ENCODE data around the gene MORN3.
"Not testable (repeated sequence)": the region's sequence is repeated elsewhere in the genome, so short reads cannot be mapped to it uniquely, and the experiment has no call there.

MORN3 gene

DNA sequence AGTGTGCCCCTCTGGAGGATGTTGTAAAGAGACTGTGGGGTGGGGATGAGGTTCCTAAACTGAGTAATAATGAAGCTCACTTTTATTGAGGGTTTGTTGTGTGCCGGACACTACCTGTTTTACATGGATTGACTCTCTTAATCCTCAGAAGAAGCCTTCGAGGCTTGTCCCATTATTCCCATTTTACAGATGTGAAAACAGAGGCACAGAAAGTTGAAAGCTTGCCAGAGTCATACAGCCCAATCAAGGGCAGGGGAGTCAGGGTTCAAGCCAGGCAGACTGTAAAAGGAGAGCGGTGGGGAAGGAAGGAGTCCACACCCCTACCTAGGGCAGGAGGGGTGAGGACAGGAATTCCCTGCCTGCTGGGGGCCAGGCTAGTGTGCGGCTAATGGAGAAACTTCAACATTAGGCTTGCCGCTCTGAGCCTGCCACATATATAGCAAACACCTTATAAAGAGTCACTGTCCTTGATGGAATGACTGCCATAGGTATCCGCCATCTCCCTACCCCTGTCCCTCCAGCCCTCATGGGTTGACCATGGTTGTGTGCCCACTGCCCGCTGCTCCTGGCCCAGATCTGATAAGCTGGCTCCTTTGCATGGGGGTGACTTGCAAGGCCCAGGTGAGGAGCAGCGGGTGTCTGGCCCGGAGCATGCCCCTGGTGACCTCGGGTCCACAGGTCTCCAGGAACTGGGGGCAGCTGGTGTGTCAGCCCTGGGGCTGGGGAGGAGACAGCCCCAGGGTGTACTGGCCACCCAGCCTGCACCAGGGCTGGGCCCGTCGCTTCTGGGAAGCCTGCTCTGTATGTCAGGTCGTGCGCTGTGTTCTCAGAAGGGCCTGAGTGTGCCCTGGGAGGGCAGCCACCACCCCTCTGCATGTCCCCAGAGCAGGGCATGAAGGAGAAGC, 30.9 kb downstream of the MORN3 start:
- no peak for DNase-seq (ENCODE audit: low spot score)

DNA sequence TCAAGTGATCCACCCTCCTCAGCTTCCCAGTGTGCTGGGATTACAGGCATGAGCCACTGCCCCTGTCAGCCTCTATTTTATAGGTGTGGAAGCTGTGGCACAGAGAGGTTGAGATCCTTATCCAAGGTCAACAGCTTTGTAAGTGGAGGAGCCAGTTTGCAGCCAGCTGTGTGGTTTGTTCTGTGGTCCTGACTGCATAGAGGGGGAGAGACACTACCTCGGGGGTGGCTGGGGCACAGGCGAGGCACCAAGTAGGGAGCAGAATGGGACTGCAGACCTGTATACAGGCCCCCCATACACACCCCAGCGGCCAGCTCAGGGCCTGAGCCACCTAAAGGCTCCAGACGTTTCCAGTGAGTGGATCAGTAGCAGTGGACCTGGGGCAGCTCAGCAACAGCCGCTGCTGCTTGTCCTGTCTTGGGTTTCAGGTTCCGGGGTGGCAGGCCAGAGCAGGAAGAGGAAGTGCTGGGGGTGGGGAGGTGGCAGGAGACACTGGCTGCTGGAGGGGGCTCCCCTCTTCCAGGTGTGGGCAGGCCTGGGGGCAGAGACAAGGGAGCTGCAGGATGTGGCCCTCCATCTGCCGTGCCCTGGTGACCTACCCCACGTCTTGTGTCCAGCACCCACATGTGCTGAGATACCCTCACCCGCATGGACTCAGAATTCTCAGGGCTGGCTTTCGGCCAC, 32.1 kb downstream of the MORN3 start:
- peak; percentile 51 for DNase-seq (ENCODE audit: low spot score)

DNA sequence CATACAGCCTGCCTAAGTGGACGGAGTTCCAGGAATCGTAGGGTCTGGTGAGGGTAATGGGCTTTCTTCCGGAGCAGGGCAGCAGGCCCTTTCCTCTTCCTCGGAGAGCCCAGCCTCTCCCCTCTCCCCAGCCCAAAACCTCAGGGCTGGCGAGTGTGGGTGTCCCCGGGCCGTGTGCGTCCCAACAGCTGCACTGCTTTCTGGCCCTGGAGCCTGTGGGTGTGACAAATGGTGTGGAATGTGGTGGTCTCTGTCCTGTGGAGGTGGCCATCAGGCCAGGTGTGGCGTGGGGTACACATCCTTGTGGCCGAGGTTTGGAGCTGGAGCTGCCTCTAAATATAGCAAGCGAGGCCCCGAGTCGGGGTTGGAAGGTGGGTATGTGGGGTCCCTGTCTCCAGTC, 34.6 kb downstream of the MORN3 start:
- no peak for DNase-seq (ENCODE audit: low spot score)

DNA sequence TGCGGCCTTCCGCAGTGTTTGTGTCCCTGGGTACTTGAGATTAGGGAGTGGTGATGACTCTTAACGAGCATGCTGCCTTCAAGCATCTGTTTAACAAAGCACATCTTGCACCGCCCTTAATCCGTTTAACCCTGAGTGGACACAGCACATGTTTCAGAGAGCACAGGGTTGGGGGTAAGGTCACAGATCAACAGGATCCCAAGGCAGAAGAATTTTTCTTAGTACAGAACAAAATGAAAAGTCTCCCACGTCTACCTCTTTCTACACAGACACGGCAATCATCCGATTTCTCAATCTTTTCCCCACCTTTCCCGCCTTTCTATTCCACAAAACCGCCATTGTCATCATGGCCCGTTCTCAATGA, 35.6 kb downstream of the MORN3 start:
- DNase-seq (ENCODE audit: low spot score): not testable (repeated sequence)

DNA sequence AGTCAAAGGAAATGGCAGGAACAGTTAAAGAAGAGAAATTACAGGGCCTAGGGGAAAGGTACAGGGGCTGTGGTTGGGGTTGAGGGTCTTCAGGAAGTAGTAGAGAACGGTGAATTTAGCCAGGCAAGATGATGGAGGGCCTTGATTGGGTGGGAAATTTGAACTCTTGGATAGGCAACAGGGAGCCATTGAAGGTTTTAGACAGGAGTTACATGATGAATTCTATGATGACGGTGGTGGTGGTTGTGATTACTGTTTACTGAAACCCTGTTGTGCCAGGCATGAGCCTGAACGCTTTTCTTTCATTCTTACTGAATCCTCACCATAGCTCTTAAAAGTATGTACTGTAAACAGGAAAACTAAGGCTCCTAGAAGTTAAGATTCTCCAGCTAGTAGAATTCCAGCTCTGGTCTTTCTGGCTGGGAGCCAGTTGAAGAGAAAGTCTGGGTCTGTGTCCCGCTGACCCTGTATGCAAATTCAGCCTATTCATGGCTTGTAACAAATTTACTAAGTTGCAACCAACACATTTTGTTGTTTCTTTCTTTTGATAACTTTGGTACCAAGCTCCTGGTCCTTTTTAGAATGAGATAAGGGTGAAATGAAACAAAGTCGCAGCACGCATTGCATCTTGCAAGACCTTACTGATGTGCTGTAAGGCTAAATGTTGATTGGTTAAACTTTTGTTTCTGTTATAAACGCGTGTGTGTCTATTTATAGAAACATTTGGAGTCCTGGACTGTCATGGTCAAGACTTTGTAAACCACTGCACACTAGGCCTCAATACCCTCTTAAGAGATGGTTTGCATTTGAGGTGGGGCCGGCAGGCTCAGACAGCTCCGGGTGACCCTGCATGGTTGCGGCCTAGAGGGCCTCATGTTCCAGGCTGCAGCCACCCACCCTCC, 37.1 kb downstream of the MORN3 start:
- DNase-seq (ENCODE audit: low spot score): no peak

DNA sequence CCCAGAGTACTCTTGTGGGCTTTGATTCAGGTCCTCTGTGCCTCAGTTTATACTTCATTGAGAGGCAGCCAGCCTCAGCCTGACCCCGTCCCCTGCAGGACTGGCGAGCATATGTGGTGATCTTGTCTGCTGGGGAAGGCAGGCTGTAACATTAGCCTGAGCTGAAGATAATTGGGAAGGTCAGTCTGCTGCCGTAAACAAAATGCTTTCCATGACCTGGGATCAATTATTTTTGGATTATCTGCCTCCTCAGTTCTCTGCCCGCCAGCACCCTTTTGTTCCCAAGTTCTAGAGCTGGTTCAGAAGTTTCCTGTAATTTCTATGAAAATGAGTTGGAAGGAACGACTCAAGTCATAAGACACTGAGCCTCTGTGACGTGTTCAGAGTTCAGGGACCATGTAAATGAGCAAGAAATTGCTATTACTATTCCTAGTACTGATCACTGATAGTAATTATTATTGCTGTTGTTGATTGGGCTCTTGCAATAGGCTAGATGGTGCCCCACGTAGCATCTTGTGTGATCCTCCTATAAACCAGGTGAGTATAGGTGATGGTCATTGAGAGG, 38.6 kb downstream of the MORN3 start:
- DNase-seq (ENCODE audit: low spot score): no peak

DNA sequence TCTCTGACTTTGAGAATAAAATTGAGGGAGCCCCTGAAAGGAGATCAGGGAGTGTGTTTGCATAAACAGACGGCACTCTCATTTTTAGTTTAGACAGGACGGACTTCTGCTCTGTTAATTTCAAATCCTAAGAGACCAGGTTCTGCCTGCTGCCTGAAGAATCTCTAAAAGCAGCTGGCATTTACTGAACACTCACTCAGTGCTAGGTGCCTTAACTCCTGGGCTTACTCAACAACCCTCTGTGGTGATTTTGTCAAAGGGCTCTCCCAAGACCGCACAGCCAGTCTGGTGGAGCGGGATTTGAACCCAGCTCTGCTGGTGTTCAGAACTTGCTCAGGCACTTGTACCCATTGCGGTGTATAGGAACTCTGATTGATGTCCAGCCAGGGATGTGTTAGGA, 40.9 kb downstream of the MORN3 start:
- DNase-seq (ENCODE audit: low spot score): peak; percentile 52

DNA sequence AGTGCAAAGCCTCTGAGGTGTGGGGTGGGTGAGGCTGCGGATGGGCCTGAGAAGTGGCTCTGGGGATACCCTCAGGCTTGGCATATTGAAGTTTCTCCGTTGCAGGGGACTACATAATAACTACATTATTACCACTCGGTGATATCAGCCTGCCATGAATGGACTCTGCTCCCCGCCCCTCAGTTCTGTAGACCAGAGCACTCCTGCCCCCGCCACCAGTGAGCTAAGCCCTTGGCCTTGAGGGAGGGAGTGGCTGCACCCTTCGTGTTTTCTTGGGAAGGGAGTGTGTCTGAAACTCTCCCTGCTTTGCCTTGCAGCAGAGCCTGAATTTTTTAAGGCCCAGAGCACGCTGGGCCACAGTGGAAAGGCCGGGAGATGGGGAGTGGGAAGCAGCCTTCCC, 41.4 kb downstream of the MORN3 start:
- DNase-seq (ENCODE audit: low spot score): peak; percentile 43

DNA sequence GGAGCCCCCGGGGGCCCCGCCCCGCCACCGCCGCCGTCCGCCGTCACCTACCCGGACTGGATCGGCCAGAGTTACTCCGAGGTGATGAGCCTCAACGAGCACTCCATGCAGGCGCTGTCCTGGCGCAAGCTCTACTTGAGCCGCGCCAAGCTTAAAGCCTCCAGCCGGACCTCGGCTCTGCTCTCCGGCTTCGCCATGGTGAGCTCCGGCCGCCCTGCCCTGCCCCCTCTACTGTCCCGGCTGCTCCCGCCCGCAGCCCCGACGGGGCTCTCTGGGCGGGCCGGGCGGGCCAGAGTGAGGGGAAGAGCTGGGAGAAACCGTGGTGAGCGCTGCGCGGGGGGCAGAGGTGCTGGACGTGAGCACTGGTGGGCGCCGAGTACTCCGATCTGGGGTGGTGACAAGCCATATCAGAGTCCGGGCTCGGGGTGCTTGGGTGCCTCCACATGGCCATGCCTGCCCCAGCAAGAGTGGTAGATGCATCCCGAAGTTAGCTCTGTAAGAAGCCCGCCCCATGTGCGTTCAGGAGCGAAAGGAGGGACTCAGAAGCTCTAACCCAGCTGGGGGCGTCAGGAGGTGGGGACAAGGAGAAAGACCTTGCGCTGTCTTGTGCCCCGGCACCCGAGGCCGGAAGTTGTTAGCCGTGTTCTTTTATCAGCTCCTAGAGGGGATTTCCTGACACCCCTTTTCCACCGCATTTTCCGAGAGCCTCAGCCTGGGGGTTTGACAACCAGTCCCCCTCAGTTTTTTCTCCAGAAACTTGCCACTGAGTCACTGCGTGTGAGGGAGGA, 42.4 kb downstream of the MORN3 start:
- DNase-seq (ENCODE audit: low spot score): peak; percentile 89

DNA sequence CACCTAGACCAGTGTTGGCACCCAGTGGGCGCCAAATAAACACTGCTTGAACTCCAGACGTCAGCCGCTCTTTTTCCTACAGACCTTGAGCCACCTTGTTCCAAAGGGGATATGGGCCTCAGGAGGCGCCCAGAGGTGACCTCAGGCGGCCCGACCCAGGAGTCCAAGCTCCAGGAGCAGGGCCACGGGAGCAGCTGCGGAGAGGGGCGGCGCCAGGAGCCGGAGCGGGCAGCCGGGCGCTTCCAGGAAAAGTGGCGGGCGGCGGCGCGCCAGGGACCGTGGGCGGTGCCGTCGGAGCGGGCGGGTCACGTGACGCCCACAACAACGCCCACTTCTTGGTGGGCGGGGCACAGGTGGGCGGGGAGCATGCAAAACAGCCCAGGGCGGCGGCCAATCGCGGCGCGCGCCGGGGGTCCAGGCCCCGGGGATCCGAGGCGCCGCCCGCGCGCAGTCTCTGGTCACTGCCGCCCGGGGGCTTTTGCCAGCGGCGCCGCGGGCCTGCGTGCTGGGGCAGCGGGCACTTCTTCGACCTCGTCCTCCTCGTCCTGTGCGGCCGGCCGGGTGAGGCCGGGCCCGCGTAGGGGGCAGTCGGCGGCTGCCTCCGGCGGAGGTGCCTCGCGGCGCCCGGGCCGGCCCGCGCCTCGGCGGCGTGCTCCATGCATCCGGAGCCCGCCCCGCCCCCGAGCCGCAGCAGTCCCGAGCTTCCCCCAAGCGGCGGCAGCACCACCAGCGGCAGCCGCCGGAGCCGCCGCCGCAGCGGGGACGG, 43.2 kb downstream of the MORN3 start, which contains the start of gene ORAI1:
Gene ORAI1, plus strand, starts transcription at position 444 of the 766 bp plus-strand sequence.
- peak; percentile 94 for DNase-seq (ENCODE audit: low spot score)

DNA sequence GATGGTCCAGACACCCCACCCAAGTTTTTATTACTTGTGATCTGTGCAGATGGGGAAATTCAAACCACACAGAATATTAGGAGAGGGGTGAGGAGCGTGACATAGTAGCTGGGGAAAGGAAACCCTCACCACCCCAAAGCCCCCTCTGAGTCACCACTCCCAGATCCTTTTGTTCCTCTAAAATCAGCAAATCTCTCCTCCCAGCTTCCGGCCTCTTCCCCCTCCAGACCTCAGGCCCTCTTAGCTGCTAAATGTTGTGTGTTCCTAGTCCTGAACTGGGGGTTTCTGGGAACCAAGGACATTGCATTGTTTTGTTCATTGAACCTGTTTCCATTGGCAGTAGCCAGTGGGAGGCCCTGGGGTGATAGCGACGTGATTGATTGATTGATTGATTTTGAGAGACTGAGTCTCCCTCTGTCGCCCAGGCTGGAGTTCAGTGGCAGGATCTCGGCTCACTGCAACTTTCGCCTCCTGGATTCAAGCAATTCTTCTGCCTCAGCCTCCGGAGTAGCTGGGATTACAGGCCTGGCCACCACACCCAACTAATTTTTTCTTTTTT, 49.0 kb downstream of the MORN3 start:
- no peak for DNase-seq (ENCODE audit: low spot score)

DNA sequence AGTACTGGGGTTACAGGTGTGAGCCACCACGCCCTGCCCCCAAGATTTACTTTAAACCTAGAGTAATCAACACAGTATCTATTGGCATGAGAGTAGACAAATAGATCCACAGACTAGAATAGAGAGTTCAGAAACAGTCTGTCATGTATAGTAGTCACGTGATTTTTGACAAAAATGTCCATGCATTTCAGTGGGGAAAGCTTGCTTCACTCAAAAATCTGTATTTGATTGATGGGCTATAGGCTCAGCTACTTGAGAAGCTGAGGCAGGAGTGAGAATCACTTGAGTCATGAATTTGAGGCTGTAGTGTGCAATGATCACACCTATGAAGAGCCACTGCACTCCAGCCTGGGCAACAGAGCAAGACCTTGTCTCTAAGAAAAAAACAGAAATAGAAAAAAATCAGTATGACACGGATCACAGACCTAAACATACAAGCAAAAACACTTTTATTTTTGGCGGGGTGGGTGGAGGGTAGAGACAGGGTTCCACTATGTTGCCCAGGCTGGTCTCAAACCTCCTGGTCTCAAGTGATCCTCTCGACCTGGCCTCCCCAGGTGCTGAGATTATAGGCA, 50.7 kb downstream of the MORN3 start:
- no peak for DNase-seq (ENCODE audit: low spot score)

DNA sequence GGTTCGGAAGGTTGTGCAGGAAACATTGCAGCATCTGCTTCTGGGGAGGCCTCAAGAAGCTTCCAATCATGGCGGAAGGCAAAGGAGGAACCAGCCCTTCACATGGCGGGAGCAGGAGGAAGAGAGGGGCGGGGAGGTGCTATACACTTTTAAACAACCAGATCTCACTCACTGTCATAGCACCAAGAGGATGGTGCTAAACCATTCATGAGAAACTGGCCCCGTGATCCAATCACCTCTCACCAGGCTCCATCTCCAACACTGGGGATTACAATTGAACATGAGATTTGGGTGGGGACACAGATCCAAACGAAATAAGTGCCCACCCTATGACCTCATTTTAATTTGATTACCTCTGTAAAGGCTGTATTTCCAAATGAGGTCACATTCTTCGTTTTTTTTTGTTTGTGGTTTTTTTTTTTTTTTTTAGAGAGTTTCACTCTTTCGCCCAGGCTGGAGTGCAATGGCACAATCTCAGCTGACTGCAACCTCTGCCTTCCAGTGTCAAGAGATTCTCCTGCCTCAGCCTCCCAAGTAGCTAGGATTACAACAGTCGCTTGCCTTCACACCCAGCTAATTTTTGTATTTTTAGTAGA, 54.5 kb downstream of the MORN3 start:
- no peak for DNase-seq (ENCODE audit: low spot score)

DNA sequence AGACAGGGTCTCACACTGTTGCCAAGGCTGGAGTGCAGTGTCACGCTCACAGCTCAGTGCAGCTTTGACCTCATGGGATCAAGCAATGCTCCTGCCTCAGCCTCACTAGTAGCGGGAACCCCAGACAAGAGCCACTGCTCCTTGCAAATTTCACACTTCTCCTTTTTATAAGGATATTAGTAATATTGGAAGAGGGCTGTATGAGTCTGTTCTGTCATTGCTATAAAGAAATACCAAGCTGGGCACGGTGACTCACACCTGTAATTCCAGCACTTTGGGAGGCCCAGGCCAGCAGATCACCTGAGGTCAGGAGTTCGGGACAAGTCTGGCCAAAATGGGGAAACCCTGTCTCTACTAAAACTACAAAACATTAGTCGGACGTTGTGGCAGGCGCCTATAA, 56.0 kb downstream of the MORN3 start:
- no peak for DNase-seq (ENCODE audit: low spot score)

DNA sequence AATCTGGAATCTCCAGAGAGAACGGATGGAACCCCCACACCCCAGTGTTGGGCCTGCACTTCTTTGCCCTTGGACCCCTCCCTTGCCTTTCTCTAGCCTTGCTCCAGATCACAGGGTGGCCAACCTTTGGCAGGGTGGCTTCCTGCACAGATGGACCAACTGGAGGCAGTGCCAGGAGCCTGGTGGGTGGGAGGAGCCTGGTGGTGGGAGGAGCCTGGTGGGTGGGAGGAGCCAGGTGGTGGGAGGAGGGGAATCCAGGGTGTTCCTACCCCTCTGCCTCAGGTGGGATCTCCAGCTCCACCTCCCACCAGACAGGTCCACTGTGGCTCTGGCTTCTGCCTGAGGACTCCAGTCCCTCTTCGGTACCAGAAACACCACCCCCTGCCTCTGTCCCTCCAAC, 58.1 kb downstream of the MORN3 start:
- peak; percentile 37 for DNase-seq (ENCODE audit: low spot score)

DNA sequence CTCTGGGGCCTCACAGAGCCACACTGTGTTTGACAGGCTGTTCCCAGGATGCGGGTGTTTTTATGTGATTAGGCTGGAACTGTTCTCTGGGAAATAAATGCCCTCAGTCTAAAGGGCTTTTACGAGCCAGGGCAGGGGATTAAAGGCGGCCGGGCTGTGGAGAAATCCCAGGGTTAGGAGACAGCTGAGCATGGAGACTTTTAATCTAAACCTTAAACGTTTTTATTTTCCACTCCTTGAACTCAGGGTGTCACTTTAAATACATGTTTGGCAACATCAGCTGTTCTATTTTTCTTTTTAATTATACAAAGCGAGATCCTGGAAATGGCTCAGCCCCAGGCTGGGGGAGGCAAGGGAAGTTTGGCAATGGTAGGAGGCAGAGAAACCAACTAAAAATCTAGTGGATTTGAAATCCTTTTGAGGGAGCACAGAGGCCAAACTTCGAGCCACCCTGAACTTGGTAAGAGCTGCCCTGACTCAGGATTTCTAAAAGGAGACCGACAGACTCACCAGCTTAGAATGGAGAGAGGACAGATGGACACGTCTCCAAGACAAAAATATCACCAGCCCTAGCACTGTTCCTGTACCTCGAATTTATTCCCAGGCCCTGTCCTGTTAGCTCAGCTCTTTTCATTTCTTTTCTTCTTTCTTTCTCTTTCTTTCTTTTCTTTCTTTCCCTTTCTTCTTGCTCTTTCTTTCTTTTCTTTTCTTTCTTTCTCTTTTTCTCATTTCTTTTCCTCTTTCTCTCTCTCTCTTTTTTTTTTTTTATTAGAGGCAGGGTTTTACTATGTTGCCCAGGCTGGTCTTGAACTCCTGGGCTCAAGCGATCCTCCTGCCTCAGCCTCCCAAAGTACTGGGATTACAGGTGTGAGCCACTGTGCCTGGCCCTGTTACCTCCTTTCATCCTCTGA, 59.0 kb downstream of the MORN3 start:
- DNase-seq (ENCODE audit: low spot score): no peak

DNA sequence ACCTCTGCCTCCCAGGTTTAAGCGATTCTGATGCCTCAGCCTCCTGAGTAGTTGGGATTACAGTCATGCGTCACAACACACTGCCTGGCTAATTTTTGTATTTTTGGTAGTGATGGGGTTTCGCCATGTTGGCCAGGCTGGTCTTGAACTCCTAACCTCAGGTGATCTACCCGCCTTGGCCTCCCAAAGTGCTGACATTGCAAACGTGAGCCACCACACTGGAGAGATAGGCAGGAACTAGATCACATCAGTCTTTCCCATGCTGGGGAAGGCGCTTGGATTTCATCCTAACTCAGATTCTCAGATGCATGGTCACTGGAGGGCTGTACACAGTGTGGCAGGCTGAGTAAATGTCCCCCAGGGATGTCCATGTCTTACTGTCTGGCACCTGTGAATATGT, 61.2 kb downstream of the MORN3 start:
- no peak for DNase-seq (ENCODE audit: low spot score)

DNA sequence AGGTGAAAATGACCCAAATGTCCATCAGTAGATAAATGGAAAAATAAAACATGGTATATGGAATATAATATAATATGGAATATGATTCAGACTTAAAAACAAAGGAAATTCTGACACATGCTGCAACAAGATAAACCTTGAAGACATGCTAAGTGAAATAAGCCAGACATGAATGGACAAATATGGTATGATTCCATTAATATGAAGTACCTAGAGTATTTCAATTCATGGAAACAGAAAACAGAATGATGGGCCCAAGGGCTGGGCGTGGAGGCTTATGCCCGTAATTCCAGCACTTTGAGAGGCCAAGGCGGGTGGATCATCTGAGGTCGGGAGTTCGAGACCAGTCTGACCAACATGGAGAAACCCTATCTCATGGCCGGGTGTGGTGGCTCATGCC, 65.9 kb downstream of the MORN3 start:
- no peak for DNase-seq (ENCODE audit: low spot score)

Data from NAMALWA (cell line).